Cardiac fibroblast (primary cell): Measurements from ENCODE around the gene NPAS3.
A peak's percentile ranks its signal among the peaks of the same experiment; 100 is the strongest.

Source experiments
- DNase-seq, 2 donors: peaks; one replicate each; pipeline versions ENCODE4 v3.0.0 to v3.0.0-alpha.2; 2010; ENCODE audit warnings: low read depth in 2 of 2
- H3K4me3 ChIP-seq, 2 donors: replicated peaks in 1 of 2; 1 replicate in 1 of 2; 2 replicates in 1 of 2; pipeline ENCODE4 v1.5.1; 2011; ENCODE audit warnings: low read depth in 2 of 2, low read length in 2 of 2, mild to moderate bottlenecking in 2 of 2, moderate library complexity in 1 of 2
- CTCF ChIP-seq: IDR thresholded peaks from one replicate; pipeline ENCODE4 v1.5.1; 2011; ENCODE audit warnings: low read depth, mild to moderate bottlenecking, low read length, inconsistent platforms

The NPAS3 gene

GRCh38 chr14:33331176-33331949, 392.7 kb downstream of the NPAS3 start:
- H3K4me3 ChIP-seq = no peak overlapping the region
- no peak for TF ChIP-seq CTCF
- DNase-seq = no peak

GRCh38 chr14:33332497-33332896, 393.8 kb downstream of the NPAS3 start:
- TF ChIP-seq CTCF = no peak
- no peak overlapping the region for H3K4me3 ChIP-seq
- DNase-seq = no peak

- H3K4me3 ChIP-seq = no peak overlapping the region
- TF ChIP-seq CTCF = no peak
- DNase-seq = peak in 1 of 2 donors; percentile 5
These were observed 396.7 kb downstream of the NPAS3 start for GRCh38 chr14:33335366-33335765.

GRCh38 chr14:33342299-33342974, 403.8 kb downstream of the NPAS3 start:
- TF ChIP-seq CTCF = no peak
- DNase-seq = no peak

GRCh38 chr14:33343016-33343415, 404.3 kb downstream of the NPAS3 start:
- peak; percentile 7 to 37 for DNase-seq
- H3K4me3 ChIP-seq = no peak overlapping the region
- TF ChIP-seq CTCF = no peak

More at GRCh38 chr14:33342299-33342974, 403.8 kb downstream of the NPAS3 start:
- H3K4me3 ChIP-seq = no peak overlapping the region

- H3K4me3 ChIP-seq = no peak overlapping the region
- no peak for TF ChIP-seq CTCF
- DNase-seq = peak; percentile 11 to 15
These were observed 409.1 kb downstream of the NPAS3 start for GRCh38 chr14:33347796-33348195.
